H9 (cell line): Measurements from ENCODE around the gene MEIOSIN. TPM values are rescaled to one million over a fixed set of nuclear protein-coding genes. Genes with fewer than 3 reads are reported as not detected.

Experiments
- DNase-seq: peaks from one replicate; pipeline ENCODE4 v3.0.0-alpha.2; 2017
- H2AFZ ChIP-seq: one replicate; pipeline ENCODE4 v1.6.1; 2013; ENCODE audit warnings: mild to moderate bottlenecking, low read length, control low read depth, moderate library complexity
- H2AK5ac ChIP-seq: 2 replicates; pipeline ENCODE4 v1.6.1; 2013; ENCODE audit warnings: low read length, control low read depth, mixed read lengths; ENCODE audit not compliant: insufficient read length
- H2BK120ac ChIP-seq: one replicate; pipeline ENCODE4 v1.6.1; 2013; ENCODE audit warnings: low read depth, mild to moderate bottlenecking, low read length, control low read depth, inconsistent platforms; ENCODE audit not compliant: poor library complexity, severe bottlenecking
- H2BK12ac ChIP-seq: 2 replicates; pipeline ENCODE4 v1.6.1; 2013; ENCODE audit warnings: low read length, control low read depth, mixed read lengths, low read depth; ENCODE audit not compliant: insufficient read length
- H2BK15ac ChIP-seq: 2 replicates; pipeline ENCODE4 v1.6.1; 2013; ENCODE audit warnings: low read depth, low read length, control low read depth
- H2BK20ac ChIP-seq: one replicate; pipeline ENCODE4 v1.6.1; 2013; ENCODE audit warnings: low read depth, mild to moderate bottlenecking, low read length, control low read depth, inconsistent platforms; ENCODE audit not compliant: poor library complexity, severe bottlenecking
- H2BK5ac ChIP-seq: 2 replicates; pipeline ENCODE4 v1.6.1; 2013; ENCODE audit warnings: low read length, control low read depth, mixed read lengths; ENCODE audit not compliant: insufficient read length
- H3K14ac ChIP-seq: 2 replicates; pipeline ENCODE4 v1.6.1; 2013; ENCODE audit warnings: low read length, control low read depth; ENCODE audit not compliant: insufficient read depth
- H3K18ac ChIP-seq: 2 replicates; pipeline ENCODE4 v1.6.1; 2013; ENCODE audit warnings: low read depth, mild to moderate bottlenecking, mixed read lengths, low read length, control low read depth; ENCODE audit not compliant: insufficient read length
- H3K23ac ChIP-seq: 2 replicates; pipeline ENCODE4 v1.6.1; 2013; ENCODE audit warnings: low read length, control low read depth, mixed read lengths, low read depth; ENCODE audit not compliant: insufficient read length
- H3K23me2 ChIP-seq: 2 replicates; pipeline ENCODE4 v1.6.1; 2013; ENCODE audit warnings: low read depth, mild to moderate bottlenecking, mixed read lengths, low read length, control low read depth; ENCODE audit not compliant: insufficient read length, poor library complexity, severe bottlenecking
- H3K27ac ChIP-seq: 2 replicates; pipeline ENCODE4 v1.5.1; 2013; ENCODE audit warnings: low read length, control low read depth, mixed read lengths, low read depth; ENCODE audit not compliant: insufficient read length
- H3K27me3 ChIP-seq: 2 replicates; pipeline ENCODE4 v1.6.1; 2013; ENCODE audit warnings: low read length, control low read depth, inconsistent platforms; ENCODE audit not compliant: insufficient read depth
- H3K4ac ChIP-seq: 2 replicates; pipeline ENCODE4 v1.6.1; 2013; ENCODE audit warnings: low read depth, mild to moderate bottlenecking, control low read depth, inconsistent platforms, low read length, moderate library complexity
- H3K4me1 ChIP-seq: 2 replicates; pipeline ENCODE4 v1.6.1; 2013; ENCODE audit warnings: low read length, control low read depth, inconsistent platforms; ENCODE audit not compliant: insufficient read depth
- H3K4me2 ChIP-seq: 2 replicates; pipeline ENCODE4 v1.6.1; 2013; ENCODE audit warnings: low read length, control low read depth, mixed read lengths; ENCODE audit not compliant: insufficient read length, insufficient read depth
- H3K56ac ChIP-seq: 2 replicates; pipeline ENCODE4 v1.6.1; 2013; ENCODE audit warnings: low read depth, mild to moderate bottlenecking, mixed read lengths, low read length, control low read depth; ENCODE audit not compliant: insufficient read length
- H3K79me1 ChIP-seq: 2 replicates; pipeline ENCODE4 v1.6.1; 2013; ENCODE audit warnings: low read depth, mild to moderate bottlenecking, moderate library complexity, low read length, control low read depth, inconsistent platforms; ENCODE audit not compliant: insufficient read depth, poor library complexity, severe bottlenecking
- H3K79me2 ChIP-seq: 2 replicates; pipeline ENCODE4 v1.6.1; 2013; ENCODE audit warnings: low read length, control low read depth, inconsistent platforms; ENCODE audit not compliant: insufficient read depth
- H3K9ac ChIP-seq: 2 replicates; pipeline ENCODE4 v1.6.1; 2013; ENCODE audit warnings: low read length, control low read depth, mixed read lengths; ENCODE audit not compliant: insufficient read length; ENCODE audit errors: extremely low read depth
- H3K9me3 ChIP-seq: one replicate; pipeline ENCODE4 v1.6.1; 2013; ENCODE audit warnings: low read depth, low read length, inconsistent platforms; ENCODE audit not compliant: control insufficient read depth
- H3T11ph ChIP-seq: one replicate; pipeline ENCODE4 v1.6.1; 2013; ENCODE audit warnings: mild to moderate bottlenecking, low read length, control low read depth, inconsistent platforms
- H4K20me1 ChIP-seq: one replicate; pipeline ENCODE4 v1.6.1; 2013; ENCODE audit not compliant: control insufficient read depth, insufficient read length, insufficient read depth
- H4K5ac ChIP-seq: 2 replicates; pipeline ENCODE4 v1.6.1; 2013; ENCODE audit warnings: low read depth, mild to moderate bottlenecking, mixed read lengths, low read length, control low read depth; ENCODE audit not compliant: insufficient read length
- H4K8ac ChIP-seq: replicated peaks from 2 replicates; pipeline ENCODE4 v1.6.1; 2013; ENCODE audit warnings: low read length, control low read depth, mixed read lengths, low read depth; ENCODE audit not compliant: insufficient read length
- H4K91ac ChIP-seq: 2 replicates; pipeline ENCODE4 v1.6.1; 2013; ENCODE audit warnings: low read depth, mild to moderate bottlenecking, moderate library complexity, mixed read lengths, low read length, control low read depth; ENCODE audit not compliant: insufficient read length
- H3K27ac Mint-ChIP-seq, 3 experiments: 2 replicates in 2 of 3; 3 replicates in 1 of 3; pipeline ENCODE4 v1.8.0; 2020 to 2021; ENCODE audit warnings: mixed read lengths in 3 of 3, mild to moderate bottlenecking in 1 of 3, moderate library complexity in 1 of 3
- H3K27me3 Mint-ChIP-seq: 2 replicates; pipeline ENCODE4 v1.8.0; 2021; ENCODE audit warnings: low read depth, mild to moderate bottlenecking, moderate library complexity, mixed read lengths
- H3K36me3 Mint-ChIP-seq, 3 experiments: 2 replicates in 2 of 3; 3 replicates in 1 of 3; pipeline ENCODE4 v1.8.0; 2020 to 2021; ENCODE audit warnings: low read depth in 3 of 3, mixed read lengths in 3 of 3; ENCODE audit not compliant: insufficient read depth in 1 of 3
- H3K4me1 Mint-ChIP-seq, 2 experiments: 2 replicates each; pipeline ENCODE4 v1.8.0; 2020; ENCODE audit warnings: mixed read lengths in 2 of 2
- H3K4me3 Mint-ChIP-seq, 2 experiments: 2 replicates in 1 of 2; 3 replicates in 1 of 2; pipeline ENCODE4 v1.8.0; 2020 to 2021; ENCODE audit warnings: mild to moderate bottlenecking in 2 of 2, mixed read lengths in 2 of 2, moderate library complexity in 1 of 2
- H3K9me3 Mint-ChIP-seq, 2 experiments: 2 replicates in 1 of 2; 3 replicates in 1 of 2; pipeline ENCODE4 v1.8.0; 2020; ENCODE audit warnings: mild to moderate bottlenecking in 2 of 2, mixed read lengths in 2 of 2, moderate library complexity in 1 of 2
- CTCF ChIP-seq: fragments of 200-600 bp; sonication (generic); conservative IDR thresholded peaks from 3 replicates; pipeline ENCODE4 v1.8.0; 2021; ENCODE audit warnings: antibody characterized with exemption, mild to moderate bottlenecking
- WGBS: extraction: QIAGEN DNeasy Blood & Tissue Kit; methylation state at CpG from one replicate; pipeline ENCODE4 v1.1.7; 2013; ENCODE audit warnings: missing lambda C conversion rate, low lambda C conversion rate, mixed read lengths; ENCODE audit not compliant: insufficient read length; ENCODE audit errors: extremely low coverage; 5-methylcytosine and 5-hydroxymethylcytosine counted together
- total RNA-seq: library from RNA; stranded (reverse); gene quantifications from 2 replicates; pipeline ENCODE4 v1.2.1, GENCODE V29; 2021

The MEIOSIN gene
- total RNA-seq, 1 experiment from 2014 or later, result not detected

GRCh38 chr19:45764475-45764874 is 31.2 kb downstream of the MEIOSIN start:
- Histone ChIP-seq H2BK5ac (no peak overlapping the region), H3K9me3 (no peaks in the 10 kb centered on the region), H3K18ac (peak overlapping the region; percentile 24), H3K9ac (no peak overlapping the region), H4K20me1 (no peaks in the 10 kb centered on the region), H3K27ac (no peak overlapping the region), H3K14ac (no peak overlapping the region; the same call in 1 of the 2 replicates), H3K27me3 (no peaks in the 10 kb centered on the region), H2BK120ac (no peak overlapping the region), H3K79me1 (no peaks in the 10 kb centered on the region), H3K4me1 (peaks cover 3% of the 10 kb centered on the region; the same call in 1 of the 2 replicates), H3K23me2 (peaks cover 14% of the 10 kb centered on the region), H3K56ac (no peak overlapping the region), H3T11ph (no peak overlapping the region), H4K91ac (no peak overlapping the region), H3K4me2 (no peak overlapping the region), H2AK5ac (no peak overlapping the region), H3K79me2 (no peaks in the 10 kb centered on the region), H3K4ac (no peak overlapping the region), H4K5ac (no peak overlapping the region), H2BK15ac (no peak overlapping the region), H2AFZ (no peak overlapping the region), H2BK20ac (no peak overlapping the region), H4K8ac (no peak overlapping the region), H3K23ac (no peak overlapping the region), H2BK12ac (no peak overlapping the region)
- DNase-seq, result no peak
- Mint-ChIP-seq H3K4me3 (peak overlapping the region in 1 of 2 experiments; percentile 69; a peak in 3 of 5 replicates), H3K9me3 (no peaks in the 10 kb centered on the region; a peak in 1 of 5 replicates), H3K27ac (peak overlapping the region; percentile 22 to 84 (median 72); a peak in 4 of 7 replicates), H3K27me3 (peaks cover 10% of the 10 kb centered on the region), H3K36me3 (0 out of 7 replicates have a peak, but pooled peaks cover 0 to 2% (median 0%) of the 10 kb centered on the region in 3 experiments), H3K4me1 (peaks cover 8 to 35% of the 10 kb centered on the region in 2 experiments)
- no CpG with 5 or more reads among the region's 6 CpGs for WGBS
- TF ChIP-seq CTCF, result 0 out of 3 replicates have a peak, but pooled peaks have one; percentile 15
